MM.1S (cell line): ENCODE measurements around the gene ZNF516.

Experiments used
- DNase-seq: peaks from one replicate; pipeline ENCODE4 v3.0.0-alpha.2; 2015
- H2AFZ ChIP-seq: fragments of 300-600 bp; sonication (generic); 2 replicates; pipeline ENCODE4 v1.6.0; 2016; ENCODE audit warnings: antibody characterized with exemption, low read length
- H3F3A ChIP-seq: fragments of 300-600 bp; sonication (generic); 2 replicates; pipeline ENCODE4 v1.6.1; 2016; ENCODE audit warnings: mild to moderate bottlenecking, antibody characterized with exemption, low read length, moderate library complexity, mixed read lengths; ENCODE audit not compliant: insufficient read depth
- H3K27ac ChIP-seq: fragments of 300-600 bp; sonication (generic); 2 replicates; pipeline ENCODE4 v1.5.1; 2016; ENCODE audit warnings: mild to moderate bottlenecking, low read length
- H3K27me3 ChIP-seq: fragments of 300-600 bp; sonication (generic); replicated peaks from 2 replicates; pipeline ENCODE4 v1.6.0; 2016; ENCODE audit warnings: low read length; ENCODE audit not compliant: insufficient read depth
- H3K36me3 ChIP-seq: fragments of 300-600 bp; sonication (generic); replicated peaks from 2 replicates; pipeline ENCODE4 v1.6.1; 2016; ENCODE audit warnings: mild to moderate bottlenecking, low read length, mixed read lengths; ENCODE audit not compliant: insufficient read depth
- H3K4me1 ChIP-seq: fragments of 300-600 bp; sonication (generic); 2 replicates; pipeline ENCODE4 v1.6.1; 2016; ENCODE audit warnings: low read length, mixed read lengths
- H3K4me2 ChIP-seq: fragments of 300-600 bp; sonication (generic); 2 replicates; pipeline ENCODE4 v1.6.0; 2016; ENCODE audit warnings: low read depth, low read length
- H3K4me3 ChIP-seq: fragments of 300-600 bp; sonication (generic); 2 replicates; pipeline ENCODE4 v1.5.1; 2016; ENCODE audit warnings: low read length, mixed read lengths
- H3K79me2 ChIP-seq: fragments of 300-600 bp; sonication (generic); 2 replicates; pipeline ENCODE4 v1.6.1; 2016; ENCODE audit warnings: mixed run types, low read length, mixed read lengths
- H3K9ac ChIP-seq: fragments of 300-600 bp; sonication (generic); 2 replicates; pipeline ENCODE4 v1.6.1; 2016; ENCODE audit warnings: low read length, mixed read lengths
- H3K9me2 ChIP-seq: fragments of 300-600 bp; sonication (generic); replicated peaks from 2 replicates; pipeline ENCODE4 v1.6.1; 2016; ENCODE audit warnings: mild to moderate bottlenecking, low read length, mixed read lengths; ENCODE audit not compliant: insufficient read depth
- H3K9me3 ChIP-seq: fragments of 300-600 bp; sonication (generic); replicated peaks from 2 replicates; pipeline ENCODE4 v1.6.1; 2016; ENCODE audit warnings: mild to moderate bottlenecking, low read length, mixed read lengths; ENCODE audit not compliant: insufficient read depth
- H4K20me1 ChIP-seq: fragments of 300-600 bp; sonication (generic); 2 replicates; pipeline ENCODE4 v1.6.1; 2016; ENCODE audit warnings: mild to moderate bottlenecking, low read length, moderate library complexity, mixed read lengths; ENCODE audit not compliant: insufficient read depth
- CTCF ChIP-seq: fragments of 300-600 bp; sonication (generic); IDR thresholded peaks from 2 replicates; pipeline ENCODE4 v1.5.1; 2016; ENCODE audit warnings: antibody characterized with exemption, low read length, mixed read lengths
- EZH2 ChIP-seq: fragments of 300-600 bp; sonication (generic); optimal IDR thresholded peaks from 2 replicates; pipeline ENCODE3; 2017; ENCODE audit warnings: low read depth, mild to moderate bottlenecking, antibody characterized with exemption, low read length, mixed read lengths
- EZH2phosphoT487 ChIP-seq: fragments of 300-600 bp; sonication (generic); IDR thresholded peaks from 2 replicates; pipeline ENCODE4 v1.6.1; 2018; ENCODE audit warnings: antibody characterized with exemption, low read length

ZNF516 gene

GRCh38 chr18:76457475-76457874 lies 37.6 kb downstream of the ZNF516 start:
- Histone ChIP-seq H3K9me3 (no peaks in the 10 kb centered on the region), H3K4me2 (no peak overlapping the region), H3F3A (no peaks in the 10 kb centered on the region), H4K20me1 (no peaks in the 10 kb centered on the region), H3K27me3 (no peaks in the 10 kb centered on the region), H3K4me1 (no peaks in the 10 kb centered on the region), H2AFZ (no peak overlapping the region), H3K27ac (no peak overlapping the region), H3K9ac (no peak overlapping the region), H3K4me3 (no peak overlapping the region), H3K79me2 (no peaks in the 10 kb centered on the region), H3K36me3 (no peaks in the 10 kb centered on the region), H3K9me2 (no peaks in the 10 kb centered on the region)
- DNase-seq, result no peak
- TF ChIP-seq CTCF (no peak), EZH2 (no peak), EZH2phosphoT487 (no peak)

- H3F3A ChIP-seq, result no peaks in the 10 kb centered on the region
- H3K36me3 ChIP-seq, result no peaks in the 10 kb centered on the region
- TF ChIP-seq EZH2phosphoT487 (no peak), CTCF (no peak), EZH2 (no peak)
- H3K9me3 ChIP-seq, result no peaks in the 10 kb centered on the region
- DNase-seq, result no peak
- no peak overlapping the region for H3K4me3 ChIP-seq
- no peaks in the 10 kb centered on the region for H3K9me2 ChIP-seq
- H4K20me1 ChIP-seq, result no peaks in the 10 kb centered on the region
- no peak overlapping the region for H3K27ac ChIP-seq
- no peaks in the 10 kb centered on the region for H3K27me3 ChIP-seq
- H2AFZ ChIP-seq, result no peak overlapping the region
- no peaks in the 10 kb centered on the region for H3K4me1 ChIP-seq
- no peak overlapping the region for H3K4me2 ChIP-seq
- no peaks in the 10 kb centered on the region for H3K79me2 ChIP-seq
- no peak overlapping the region for H3K9ac ChIP-seq
Observed at GRCh38 chr18:76456823-76457222, 38.2 kb downstream of the ZNF516 start.

- DNase-seq, result no peak
Observed at GRCh38 chr18:76456018-76456750, 38.9 kb downstream of the ZNF516 start.

More at GRCh38 chr18:76456018-76456750, 38.9 kb downstream of the ZNF516 start:
- Histone ChIP-seq H3K4me3 (no peak overlapping the region), H3K4me1 (no peaks in the 10 kb centered on the region), H2AFZ (no peak overlapping the region), H3K9me3 (no peaks in the 10 kb centered on the region), H3K79me2 (no peaks in the 10 kb centered on the region), H3K27ac (no peak overlapping the region), H3K27me3 (no peaks in the 10 kb centered on the region), H3K9me2 (no peaks in the 10 kb centered on the region), H3F3A (no peaks in the 10 kb centered on the region), H3K4me2 (no peak overlapping the region), H3K36me3 (no peaks in the 10 kb centered on the region), H3K9ac (no peak overlapping the region), H4K20me1 (no peaks in the 10 kb centered on the region)
- TF ChIP-seq EZH2 (no peak), CTCF (no peak)
